Neural progenitor cell (in vitro differentiated cells): Measurements from ENCODE around the gene CLDN15. TPM values are rescaled to one million over a fixed set of nuclear protein-coding genes. Genes with fewer than 3 reads are reported as not detected.

Experiments
- DNase-seq: peaks from one replicate; pipeline ENCODE4 v3.0.0-alpha.2; 2016; ENCODE audit warnings: low spot score
- H2AFZ ChIP-seq: fragments of 200-600 bp; sonication (generic); replicated peaks from 2 replicates; pipeline ENCODE4 v1.6.1; 2016; ENCODE audit warnings: antibody characterized with exemption
- H3F3A ChIP-seq: fragments of 200-600 bp; sonication (generic); 2 replicates; pipeline ENCODE4 v1.6.1; 2016; ENCODE audit warnings: antibody characterized with exemption, low read depth
- H3K27ac ChIP-seq: fragments of 200-600 bp; sonication (generic); 2 replicates; pipeline ENCODE4 v1.5.1; 2016; ENCODE audit warnings: mild to moderate bottlenecking
- H3K27me3 ChIP-seq: fragments of 200-600 bp; sonication (generic); 2 replicates; pipeline ENCODE4 v1.6.1; 2016; ENCODE audit warnings: mild to moderate bottlenecking, moderate library complexity
- H3K36me3 ChIP-seq: fragments of 200-600 bp; sonication (generic); 2 replicates; pipeline ENCODE4 v1.5.1; 2016
- H3K4me1 ChIP-seq: fragments of 200-600 bp; sonication (generic); 2 replicates; pipeline ENCODE4 v1.6.1; 2016; ENCODE audit warnings: mixed run types
- H3K4me2 ChIP-seq: fragments of 200-600 bp; sonication (generic); 2 replicates; pipeline ENCODE4 v1.6.1; 2016
- H3K4me3 ChIP-seq: fragments of 200-600 bp; sonication (generic); 2 replicates; pipeline ENCODE4 v1.5.1; 2016
- H3K79me2 ChIP-seq: fragments of 200-600 bp; sonication (generic); 2 replicates; pipeline ENCODE4 v1.6.1; 2016; ENCODE audit warnings: low read depth
- H3K9ac ChIP-seq: fragments of 200-600 bp; sonication (generic); 2 replicates; pipeline ENCODE4 v1.6.1; 2016
- H3K9me3 ChIP-seq: fragments of 200-600 bp; sonication (generic); 2 replicates; pipeline ENCODE4 v1.5.1; 2016; ENCODE audit warnings: low read depth
- H4K20me1 ChIP-seq: fragments of 200-600 bp; sonication (generic); 2 replicates; pipeline ENCODE4 v1.6.1; 2016; ENCODE audit warnings: low read depth
- H3K27ac Mint-ChIP-seq: 3 replicates; pipeline ENCODE4 v1.8.0; 2021; ENCODE audit warnings: mixed read lengths
- H3K27me3 Mint-ChIP-seq: 2 replicates; pipeline ENCODE4 v1.8.0; 2022; ENCODE audit warnings: low read depth, mild to moderate bottlenecking, inconsistent platforms, moderate library complexity, mixed read lengths; ENCODE audit not compliant: insufficient read depth
- H3K36me3 Mint-ChIP-seq: 3 replicates; pipeline ENCODE4 v1.8.0; 2021; ENCODE audit warnings: mixed read lengths
- H3K4me1 Mint-ChIP-seq: 3 replicates; pipeline ENCODE4 v1.8.0; 2021; ENCODE audit warnings: mixed read lengths
- H3K4me3 Mint-ChIP-seq: 3 replicates; pipeline ENCODE4 v1.8.0; 2021; ENCODE audit warnings: mild to moderate bottlenecking, moderate library complexity, mixed read lengths
- H3K9me3 Mint-ChIP-seq: 3 replicates; pipeline ENCODE4 v1.8.0; 2020; ENCODE audit warnings: mixed read lengths
- CTCF ChIP-seq: fragments of 200-600 bp; sonication (generic); IDR thresholded peaks from 2 replicates; pipeline ENCODE4 v1.5.1; 2017; ENCODE audit warnings: antibody characterized with exemption, mild to moderate bottlenecking
- EZH2 ChIP-seq: fragments of 200-600 bp; sonication (generic); IDR thresholded peaks from 2 replicates; pipeline ENCODE4 v1.6.1; 2017; ENCODE audit warnings: antibody characterized with exemption, mild to moderate bottlenecking, moderate library complexity
- EZH2phosphoT487 ChIP-seq: fragments of 200-600 bp; sonication (generic); IDR thresholded peaks from 2 replicates; pipeline ENCODE4 v1.6.1; 2017; ENCODE audit warnings: antibody characterized with exemption
- total RNA-seq: library from RNA; depleted of rRNA; stranded (reverse); fragments of >200 nt; gene quantifications from 2 replicates; pipeline ENCODE4 v1.2.3, GENCODE V29; 2015; ENCODE audit warnings: low replicate concordance

Gene CLDN15
- total RNA-seq, 1 donor from 2014 or later = 1.2 TPM

GRCh38 chr7:101198476-101198875, 39.1 kb downstream of the CLDN15 start:
- no peak overlapping the region for H3K4me2 ChIP-seq
- no peak overlapping the region for H3K9ac ChIP-seq
- H3K27ac ChIP-seq = no peak overlapping the region
- H3K79me2 ChIP-seq = no peaks in the 10 kb centered on the region
- no peaks in the 10 kb centered on the region for H3F3A ChIP-seq
- H3K4me3 Mint-ChIP-seq = no peak overlapping the region
- no peak for DNase-seq
- H3K4me3 ChIP-seq = no peak overlapping the region
- no peaks in the 10 kb centered on the region for H3K9me3 ChIP-seq
- no peak for TF ChIP-seq EZH2
- peaks cover 6% of the 10 kb centered on the region for H3K4me1 Mint-ChIP-seq
- peaks cover 35% of the 10 kb centered on the region for H3K27me3 ChIP-seq
- no peak overlapping the region for H2AFZ ChIP-seq
- no peaks in the 10 kb centered on the region for H3K9me3 Mint-ChIP-seq
- no peak overlapping the region for H3K27ac Mint-ChIP-seq
- no peaks in the 10 kb centered on the region for H3K36me3 ChIP-seq
- no peaks in the 10 kb centered on the region for H3K36me3 Mint-ChIP-seq
- no peaks in the 10 kb centered on the region for H3K4me1 ChIP-seq
- peaks cover 18% of the 10 kb centered on the region for H3K27me3 Mint-ChIP-seq
- no peaks in the 10 kb centered on the region for H4K20me1 ChIP-seq

GRCh38 chr7:101197991-101198390, 39.6 kb downstream of the CLDN15 start:
- H3K4me3 Mint-ChIP-seq = no peak overlapping the region
- Histone ChIP-seq H3K36me3 (no peaks in the 10 kb centered on the region), H2AFZ (no peak overlapping the region), H3K9me3 (no peaks in the 10 kb centered on the region), H3K4me3 (no peak overlapping the region), H3K4me1 (no peaks in the 10 kb centered on the region), H4K20me1 (no peaks in the 10 kb centered on the region), H3K4me2 (no peak overlapping the region), H3K27ac (no peak overlapping the region), H3F3A (no peaks in the 10 kb centered on the region), H3K9ac (no peak overlapping the region), H3K27me3 (peaks cover 30% of the 10 kb centered on the region), H3K79me2 (no peaks in the 10 kb centered on the region)
- H3K4me1 Mint-ChIP-seq = peaks cover 6% of the 10 kb centered on the region
- H3K27ac Mint-ChIP-seq = no peak overlapping the region
- TF ChIP-seq EZH2 (no peak), EZH2phosphoT487 (no peak), CTCF (no peak)
- peaks cover 16% of the 10 kb centered on the region for H3K27me3 Mint-ChIP-seq
- no peaks in the 10 kb centered on the region for H3K36me3 Mint-ChIP-seq
- no peaks in the 10 kb centered on the region for H3K9me3 Mint-ChIP-seq
- DNase-seq = no peak

GRCh38 chr7:101195884-101196283, 41.7 kb downstream of the CLDN15 start:
- no peak for TF ChIP-seq EZH2
- H3K27ac Mint-ChIP-seq = no peak overlapping the region
- H3K4me1 Mint-ChIP-seq = peaks cover 5% of the 10 kb centered on the region
- Histone ChIP-seq H3K27me3 (peaks cover 9% of the 10 kb centered on the region), H4K20me1 (no peaks in the 10 kb centered on the region), H3K4me1 (no peaks in the 10 kb centered on the region), H3K9me3 (no peaks in the 10 kb centered on the region), H3K4me3 (no peak overlapping the region), H3K79me2 (no peaks in the 10 kb centered on the region), H3K27ac (no peak overlapping the region), H3K4me2 (no peak overlapping the region), H2AFZ (no peak overlapping the region), H3K9ac (no peak overlapping the region), H3K36me3 (no peaks in the 10 kb centered on the region), H3F3A (no peaks in the 10 kb centered on the region)
- H3K27me3 Mint-ChIP-seq = peaks cover 5% of the 10 kb centered on the region
- DNase-seq = no peak
- H3K36me3 Mint-ChIP-seq = no peaks in the 10 kb centered on the region
- H3K4me3 Mint-ChIP-seq = peak overlapping the region; percentile 33
- no peaks in the 10 kb centered on the region for H3K9me3 Mint-ChIP-seq

GRCh38 chr7:101189109-101189508, 48.5 kb downstream of the CLDN15 start:
- H3K79me2 ChIP-seq = no peaks in the 10 kb centered on the region
- peaks cover 16% of the 10 kb centered on the region for H3K27me3 Mint-ChIP-seq
- no peaks in the 10 kb centered on the region for H4K20me1 ChIP-seq

More at GRCh38 chr7:101189109-101189508, 48.5 kb downstream of the CLDN15 start:
- TF ChIP-seq CTCF (no peak), EZH2phosphoT487 (no peak)
- Histone ChIP-seq H3K27me3 (no peaks in the 10 kb centered on the region), H3K4me1 (no peaks in the 10 kb centered on the region), H3F3A (no peaks in the 10 kb centered on the region), H3K4me3 (no peak overlapping the region), H3K9me3 (no peaks in the 10 kb centered on the region), H3K36me3 (no peaks in the 10 kb centered on the region), H3K4me2 (no peak overlapping the region), H3K27ac (no peak overlapping the region), H2AFZ (no peak overlapping the region), H3K9ac (no peak overlapping the region)
- H3K4me3 Mint-ChIP-seq = no peak overlapping the region
- no peaks in the 10 kb centered on the region for H3K4me1 Mint-ChIP-seq
- no peak overlapping the region for H3K27ac Mint-ChIP-seq
- H3K36me3 Mint-ChIP-seq = no peaks in the 10 kb centered on the region
- DNase-seq = no peak
- H3K9me3 Mint-ChIP-seq = no peaks in the 10 kb centered on the region
